IMR-90 (cell line): Measurements from ENCODE around the gene NOXRED1. TPM values are rescaled to one million over a fixed set of nuclear protein-coding genes. Genes with fewer than 3 reads are reported as not detected.

Experiments used
- ATAC-seq: fragments of 200-7000 bp; cut with Tn5 transposase; 2 replicates; pipeline ENCODE4 v1.9.1; 2020; ENCODE audit warnings: low read depth, mild to moderate bottlenecking, moderate library complexity
- BruUV-seq: library from RNA; stranded (reverse); fragments of 400-500 nt; replicated peaks from 2 replicates; lab custom pipeline; 2021; lab: Mats Ljungman, UMichigan
- CTCF ChIA-PET: fragments of 300-600 bp; formaldehyde crosslinking; extraction: SDS; loops from one replicate; lab custom pipeline; 2021; ENCODE audit warnings: antibody characterized with exemption; lab: Yijun Ruan, JAX
- POLR2A ChIA-PET: fragments of 300-600 bp; sonication (Branson Sonifier 250); formaldehyde crosslinking; loops from one replicate; lab custom pipeline; 2022; ENCODE audit warnings: antibody characterized with exemption; ENCODE audit not compliant: unreplicated experiment; lab: Charles Lee
- DNase-seq: peaks from one replicate; pipeline ENCODE4 v3.0.0; 2013
- H2AFZ ChIP-seq: replicated peaks from 2 replicates; pipeline ENCODE3; 2013; ENCODE audit warnings: low read length, mild to moderate bottlenecking; ENCODE audit not compliant: poor library complexity
- H2AK5ac ChIP-seq: 2 replicates; pipeline ENCODE4 v1.6.1; 2013; ENCODE audit warnings: low read depth, low read length, inconsistent platforms
- H2AK9ac ChIP-seq: replicated peaks from 2 replicates; pipeline ENCODE3; 2013; ENCODE audit warnings: mild to moderate bottlenecking, low read depth, low read length, moderate library complexity; ENCODE audit not compliant: poor library complexity
- H2BK120ac ChIP-seq: 2 replicates; pipeline ENCODE4 v1.6.1; 2013; ENCODE audit warnings: low read depth, low read length, inconsistent platforms
- H2BK15ac ChIP-seq: 3 replicates; pipeline ENCODE4 v1.6.1; 2013; ENCODE audit warnings: low read depth, low read length, inconsistent platforms
- H2BK20ac ChIP-seq: 2 replicates; pipeline ENCODE4 v1.6.1; 2013; ENCODE audit warnings: low read depth, mild to moderate bottlenecking, inconsistent platforms, low read length, moderate library complexity
- H2BK5ac ChIP-seq: 2 replicates; pipeline ENCODE4 v1.6.1; 2013; ENCODE audit warnings: mild to moderate bottlenecking, low read depth, low read length, inconsistent platforms; ENCODE audit not compliant: poor library complexity, severe bottlenecking
- H3K14ac ChIP-seq: replicated peaks from 2 replicates; pipeline ENCODE4 v1.6.1; 2013; ENCODE audit warnings: low read depth, low read length, inconsistent platforms
- H3K18ac ChIP-seq: 2 replicates; pipeline ENCODE4 v1.6.1; 2013; ENCODE audit warnings: low read depth, low read length, control low read depth
- H3K23ac ChIP-seq: 2 replicates; pipeline ENCODE4 v1.6.1; 2013; ENCODE audit warnings: low read depth, low read length, inconsistent platforms
- H3K27ac ChIP-seq: 2 replicates; pipeline ENCODE4 v1.5.1; 2013; ENCODE audit warnings: mild to moderate bottlenecking, control low read depth, low read length; ENCODE audit not compliant: insufficient read depth
- H3K27me3 ChIP-seq: 2 replicates; pipeline ENCODE4 v1.6.1; 2013; ENCODE audit warnings: low read length; ENCODE audit not compliant: control insufficient read depth, insufficient read depth
- H3K36me3 ChIP-seq: 2 replicates; pipeline ENCODE4 v1.6.1; 2013; ENCODE audit warnings: low read length, mixed read lengths; ENCODE audit not compliant: control insufficient read depth, insufficient read depth
- H3K4ac ChIP-seq: 2 replicates; pipeline ENCODE4 v1.6.1; 2013; ENCODE audit warnings: low read depth, low read length, inconsistent platforms
- H3K4me1 ChIP-seq: 2 replicates; pipeline ENCODE4 v1.6.1; 2013; ENCODE audit warnings: low read length, mixed read lengths; ENCODE audit not compliant: control insufficient read depth, insufficient read depth
- H3K4me2 ChIP-seq: 2 replicates; pipeline ENCODE4 v1.6.1; 2013; ENCODE audit warnings: low read depth, mild to moderate bottlenecking, control low read depth, low read length, moderate library complexity
- H3K4me3 ChIP-seq: 2 replicates; pipeline ENCODE4 v1.5.1; 2013; ENCODE audit warnings: low read depth, mild to moderate bottlenecking, control low read depth, low read length, moderate library complexity; ENCODE audit not compliant: insufficient read depth
- H3K56ac ChIP-seq: 2 replicates; pipeline ENCODE4 v1.6.1; 2013; ENCODE audit warnings: low read length, inconsistent platforms; ENCODE audit not compliant: insufficient read depth; ENCODE audit errors: extremely low read depth
- H3K79me1 ChIP-seq, 2 experiments: 2 replicates each; pipeline ENCODE4 v1.6.1; 2013; ENCODE audit warnings: low read length in 2 of 2, inconsistent platforms in 1 of 2, low read depth in 1 of 2
- H3K9ac ChIP-seq: 2 replicates; pipeline ENCODE4 v1.6.1; 2013; ENCODE audit warnings: low read depth, low read length, control low read depth
- H3K9me1 ChIP-seq: 2 replicates; pipeline ENCODE4 v1.6.1; 2013; ENCODE audit warnings: low read length, inconsistent platforms; ENCODE audit not compliant: insufficient read depth
- H3K9me3 ChIP-seq: 2 replicates; pipeline ENCODE4 v1.6.1; 2013; ENCODE audit warnings: low read length; ENCODE audit not compliant: control insufficient read depth, insufficient read depth
- H4K20me1 ChIP-seq: 2 replicates; pipeline ENCODE4 v1.6.1; 2013; ENCODE audit warnings: low read length, inconsistent platforms; ENCODE audit not compliant: insufficient read depth
- H4K5ac ChIP-seq: 2 replicates; pipeline ENCODE4 v1.6.1; 2013; ENCODE audit warnings: mild to moderate bottlenecking, low read depth, low read length, control low read depth
- H4K8ac ChIP-seq, 2 experiments: 2 replicates each; pipeline ENCODE4 v1.6.1; 2013; ENCODE audit warnings: low read depth in 2 of 2, low read length in 2 of 2, control low read depth in 1 of 2, inconsistent platforms in 1 of 2
- H4K91ac ChIP-seq: 2 replicates; pipeline ENCODE4 v1.6.1; 2013; ENCODE audit warnings: low read depth, low read length, inconsistent platforms; ENCODE audit not compliant: insufficient read depth
- CEBPB ChIP-seq: IDR thresholded peaks from 2 replicates; pipeline ENCODE4 v1.6.1; 2012; ENCODE audit warnings: low read depth, low read length, improper control_type of control experiment
- POLR2A ChIP-seq: IDR thresholded peaks from 2 replicates; pipeline ENCODE4 v1.6.1; 2012; ENCODE audit warnings: mild to moderate bottlenecking, low read depth, low read length
- RCOR1 ChIP-seq: IDR thresholded peaks from 2 replicates; pipeline ENCODE4 v1.6.1; 2012; ENCODE audit warnings: mild to moderate bottlenecking, low read length, improper control_type of control experiment; ENCODE audit not compliant: insufficient replicate concordance
- RFX5 ChIP-seq: IDR thresholded peaks from 2 replicates; pipeline ENCODE4 v1.8.0; 2012; ENCODE audit warnings: low read depth, mild to moderate bottlenecking, low read length, moderate library complexity
- WGBS, 2 experiments: methylation state at CpG; one replicate each; pipeline versions ENCODE4 v1.1.5 to v1.1.7; 2013; ENCODE audit warnings: missing lambda C conversion rate in 2 of 2; ENCODE audit not compliant: insufficient read length in 1 of 2; ENCODE audit errors: extremely low coverage in 2 of 2; 5-methylcytosine and 5-hydroxymethylcytosine counted together
- dilution Hi-C: fragments of 300-500 bp; cut with HindIII; formaldehyde crosslinking; loops from one replicate; pipeline ENCODE4 v1.14.3; 2018; ENCODE audit warnings: low sequenced_read_pairs; ENCODE audit not compliant: unreplicated experiment
- in situ Hi-C: fragments of 300-500 bp; cut with MboI; formaldehyde crosslinking; loops from 3 replicates; pipeline ENCODE4 v1.14.3; 2019; ENCODE audit warnings: low sequenced_read_pairs, inconsistent platforms, mixed read lengths
- intact Hi-C: fragments of 100-400 bp; cut with micrococcal nuclease; formaldehyde crosslinking; loops from 2 replicates; pipeline ENCODE4 v1.10.0; 2022
- microRNA-seq, 2 experiments: library from miRNA; stranded (forward) in 1 of 2; unstranded in 1 of 2; fragments of 10-50 nt in 1 of 2; fragments of <30 nt in 1 of 2; gene quantifications in 1 of 2; microRNA quantifications in 1 of 2; one replicate each; pipeline versions ENCODE3 to v1.1.0; 2013 to 2020; ENCODE audit not compliant: insufficient read depth in 1 of 2, insufficient read length in 1 of 2, unreplicated experiment in 1 of 2
- polyA plus RNA-seq, 3 experiments: library from polyadenylated mRNA; depleted of rRNA; stranded (reverse); fragments of >200 nt; gene quantifications; 2 replicates each; pipeline ENCODE4 v1.2.3, GENCODE V29; 2012; ENCODE audit warnings: low replicate concordance in 1 of 3
- small RNA-seq, 5 experiments: library from RNA; depleted of rRNA; stranded (forward); fragments of <200 nt; gene quantifications; one replicate each; pipeline ENCODE3, GENCODE V24; 2012
- total RNA-seq: library from RNA; depleted of rRNA; stranded (reverse); fragments of >200 nt; gene quantifications from 2 replicates; pipeline ENCODE4 v1.2.3, GENCODE V29; 2012; rRNA removed

Gene NOXRED1
- total and polyA plus RNA-seq, 2 of the 4 experiments (the other 2 are of a cell fraction) = under 0.01 to 0.14 TPM

- Histone ChIP-seq H3K4me1 (peaks cover 4% of the 10 kb centered on the region; the same call in 1 of the 2 replicates), H2AK5ac (no peak overlapping the region), H3K4ac (no peak overlapping the region), H4K20me1 (no peaks in the 10 kb centered on the region), H3K9me1 (0 out of 2 replicates have a peak, but pooled peaks cover 4% of the 10 kb centered on the region), H2BK20ac (no peak overlapping the region), H3K9me3 (no peaks in the 10 kb centered on the region), H3K9ac (no peak overlapping the region), H3K18ac (no peak overlapping the region), H4K8ac (no peak overlapping the region), H4K5ac (no peak overlapping the region), H3K14ac (no peak overlapping the region), H4K91ac (no peak overlapping the region), H3K27ac (no peak overlapping the region), H3K4me2 (no peak overlapping the region; the same call in 1 of the 2 replicates), H2BK120ac (no peak overlapping the region), H3K23ac (no peak overlapping the region), H3K27me3 (no peaks in the 10 kb centered on the region), H2BK15ac (no peak overlapping the region), H3K4me3 (no peak overlapping the region), H3K56ac (no peak overlapping the region), H3K79me1 (no peaks in the 10 kb centered on the region), H2AK9ac (no peak overlapping the region), H2BK5ac (no peak overlapping the region), H2AFZ (no peak overlapping the region), H3K36me3 (peaks cover 10% of the 10 kb centered on the region)
- DNase-seq (peak; percentile 59), ATAC-seq (peak; percentile 67)
- intact Hi-C loops = no loop called here
- no TSS peak for BruUV-seq
- ChIA-PET CTCF (no interaction called here), POLR2A (no interaction called here)
- in situ Hi-C loops = no loop called here
- dilution Hi-C loops = no loop called here
- 43% methylated on average over 1 of the region's 3 CpGs; no CpG with 5 or more reads in 1 of the 2 experiments for WGBS, 2 experiments
- TF ChIP-seq CEBPB (0 out of 2 replicates have a peak, but pooled peaks have one; percentile 18), POLR2A (no peak), RFX5 (no peak), RCOR1 (no peak)
Observed at GRCh38 chr14:77344377-77344996, 78.8 kb downstream of the NOXRED1 start.

Small RNAs within 50 kb of the gene (microRNA-seq; reads per million reads assigned to microRNA genes)
- not detected for gene RF00404 (ENCODE audit: insufficient read depth, insufficient read length)

Small RNAs within 50 kb of the gene (small RNA-seq; reads per million reads assigned to genes)
- 0 reads per million in 5 experiments for gene RF00404

Other genes with a start within 250 kb of the NOXRED1 start
- under 0.01 TPM in 1 of 2 replicates, not detected in the other for gene TMEM63C, start 241.7 kb downstream of the NOXRED1 start, total RNA-seq
- gene TMEM63C, start 241.7 kb downstream of the NOXRED1 start, polyA plus RNA-seq (2012; rRNA removed) = not detected in 2 replicates
- not detected in 2 replicates for gene NGB, start 152.3 kb downstream of the NOXRED1 start, total RNA-seq
- not detected in 2 replicates for gene NGB, start 152.3 kb downstream of the NOXRED1 start, polyA plus RNA-seq (2012; rRNA removed)
- 5.8 and 6.5 TPM in 2 replicates for gene POMT2, start 102.6 kb downstream of the NOXRED1 start, total RNA-seq
- gene POMT2, start 102.6 kb downstream of the NOXRED1 start, polyA plus RNA-seq (2012; rRNA removed) = 13.0 and 13.1 TPM in 2 replicates
- 25.0 and 29.0 TPM in 2 replicates for gene GSTZ1, start 102.5 kb downstream of the NOXRED1 start, total RNA-seq
- gene GSTZ1, start 102.5 kb downstream of the NOXRED1 start, polyA plus RNA-seq (2012; rRNA removed) = 19.3 and 19.4 TPM in 2 replicates
- 5.0 and 6.9 TPM in 2 replicates for gene TMED8, start 46.4 kb downstream of the NOXRED1 start, total RNA-seq
- 1.9 and 2.2 TPM in 2 replicates for gene TMED8, start 46.4 kb downstream of the NOXRED1 start, polyA plus RNA-seq (2012; rRNA removed)
- gene SAMD15, start 46.1 kb downstream of the NOXRED1 start, total RNA-seq = 1.3 and 1.7 TPM in 2 replicates
- 0.17 and 0.68 TPM in 2 replicates for gene SAMD15, start 46.1 kb downstream of the NOXRED1 start, polyA plus RNA-seq (2012; rRNA removed)
- gene VIPAS39, start 34.1 kb upstream of the NOXRED1 start, total RNA-seq = 32.2 and 43.0 TPM in 2 replicates
- 17.2 and 19.0 TPM in 2 replicates for gene VIPAS39, start 34.1 kb upstream of the NOXRED1 start, polyA plus RNA-seq (2012; rRNA removed)
- gene AHSA1, start 34.6 kb upstream of the NOXRED1 start, total RNA-seq = 152 and 166 TPM in 2 replicates
- gene AHSA1, start 34.6 kb upstream of the NOXRED1 start, polyA plus RNA-seq (2012; rRNA removed) = 190 and 252 TPM in 2 replicates
- under 0.01 TPM in 2 replicates for gene ISM2, start 75.3 kb upstream of the NOXRED1 start, total RNA-seq
- 0.12 and 0.19 TPM in 2 replicates for gene ISM2, start 75.3 kb upstream of the NOXRED1 start, polyA plus RNA-seq (2012; rRNA removed)
- 68.3 and 100.0 TPM in 2 replicates for gene SPTLC2, start 193.1 kb upstream of the NOXRED1 start, total RNA-seq
- gene SPTLC2, start 193.1 kb upstream of the NOXRED1 start, polyA plus RNA-seq (2012; rRNA removed) = 16.8 and 22.6 TPM in 2 replicates